SHP77 treated with DMSO at 0.1 percent for 48 hours (cell line): ENCODE measurements around the gene ATP2C1.

Source experiments
- DNase-seq: peaks from one replicate; lab custom pipeline; 2025; lab: John Stamatoyannopoulos, UW

The ATP2C1 gene

DNA sequence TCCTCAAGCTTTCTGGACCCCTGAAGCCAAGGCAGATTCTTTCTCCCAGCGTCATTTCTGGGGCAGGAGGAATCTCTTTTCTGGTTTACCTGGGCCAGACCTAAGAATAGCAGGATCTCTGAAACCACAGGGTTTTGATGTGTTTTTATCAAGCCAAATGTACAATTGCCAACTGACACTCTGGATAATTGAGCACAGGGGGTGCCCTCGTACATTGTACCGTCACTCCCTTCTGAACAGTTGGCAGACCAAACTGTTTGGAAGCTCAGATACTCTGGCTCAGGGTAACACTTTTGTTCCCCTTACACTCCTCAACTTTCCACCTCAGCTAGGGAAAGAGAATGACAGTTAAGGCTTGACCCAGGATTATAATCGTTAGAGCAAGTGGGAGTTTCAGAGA, 82.8 kb downstream of the ATP2C1 start:
- no peak for DNase-seq

- DNase-seq, result no peak
These were observed 85.2 kb downstream of the ATP2C1 start for GRCh38 chr3:130979117-130979516.

DNA sequence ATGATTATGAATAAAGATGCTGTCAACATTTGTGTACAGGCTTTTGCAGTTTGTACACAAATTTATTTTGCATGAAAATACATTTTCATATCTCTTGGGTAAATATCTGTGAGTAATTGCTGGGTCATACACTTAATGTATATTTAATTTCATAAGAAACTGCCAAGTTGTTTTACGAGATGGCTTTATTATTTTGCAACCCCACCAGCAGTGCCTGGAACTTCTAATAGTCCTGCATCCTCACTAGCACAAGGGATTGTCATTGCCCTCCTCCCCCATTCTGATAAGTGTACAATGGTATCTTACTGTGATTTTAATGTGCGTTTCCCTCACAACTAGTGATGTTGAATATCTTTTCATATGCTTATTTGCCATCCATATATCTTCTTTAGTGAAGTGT, 87.6 kb downstream of the ATP2C1 start:
- DNase-seq, result no peak

- DNase-seq, result no peak
These were observed 96.4 kb downstream of the ATP2C1 start for GRCh38 chr3:130990282-130990681.

GRCh38 chr3:130991126-130991525, 97.2 kb downstream of the ATP2C1 start:
- no peak for DNase-seq

DNA sequence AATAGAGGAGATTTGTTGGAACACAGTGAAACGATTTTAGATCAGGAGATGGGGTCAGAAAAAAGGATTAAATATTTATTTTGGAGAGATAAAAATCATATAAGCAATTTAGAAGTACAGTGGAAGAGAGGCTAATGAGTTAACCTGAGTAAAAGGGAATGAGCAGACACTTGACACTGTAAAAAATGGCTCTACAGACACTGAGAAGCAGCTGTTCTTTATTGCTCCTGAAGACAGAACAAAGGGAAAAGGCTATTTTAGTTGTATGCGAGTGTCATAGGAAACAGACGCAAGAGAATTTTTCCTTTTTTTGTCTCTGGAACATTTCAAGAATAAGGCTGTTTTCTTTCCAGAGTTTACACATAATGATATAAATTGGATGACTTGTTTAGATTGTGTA, 98.5 kb downstream of the ATP2C1 start:
- peak; percentile 43 for DNase-seq

GRCh38 chr3:130997289-130997688, 103.4 kb downstream of the ATP2C1 start:
- DNase-seq, result no peak

DNA sequence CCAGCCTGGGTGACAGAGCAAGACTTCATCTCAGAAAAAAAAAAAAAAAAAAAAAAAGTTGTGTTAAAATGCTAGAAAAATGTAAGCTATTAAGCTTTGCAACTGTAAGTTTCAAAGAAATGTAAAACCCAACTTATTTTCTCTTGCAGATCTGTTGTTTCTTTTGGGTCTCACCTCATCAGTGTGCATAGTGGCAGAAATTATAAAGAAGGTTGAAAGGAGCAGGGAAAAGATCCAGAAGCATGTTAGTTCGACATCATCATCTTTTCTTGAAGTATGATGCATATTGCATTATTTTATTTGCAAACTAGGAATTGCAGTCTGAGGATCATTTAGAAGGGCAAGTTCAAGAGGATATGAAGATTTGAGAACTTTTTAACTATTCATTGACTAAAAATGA, 107.2 kb downstream of the ATP2C1 start:
- DNase-seq, result no peak

GRCh38 chr3:131004603-131005002, 110.7 kb downstream of the ATP2C1 start:
- DNase-seq, result no peak

GRCh38 chr3:131007256-131007655, 113.4 kb downstream of the ATP2C1 start:
- DNase-seq, result no peak

GRCh38 chr3:131007782-131008181, 113.9 kb downstream of the ATP2C1 start:
- no peak for DNase-seq

GRCh38 chr3:131008326-131008725, 114.4 kb downstream of the ATP2C1 start:
- no peak for DNase-seq

DNA sequence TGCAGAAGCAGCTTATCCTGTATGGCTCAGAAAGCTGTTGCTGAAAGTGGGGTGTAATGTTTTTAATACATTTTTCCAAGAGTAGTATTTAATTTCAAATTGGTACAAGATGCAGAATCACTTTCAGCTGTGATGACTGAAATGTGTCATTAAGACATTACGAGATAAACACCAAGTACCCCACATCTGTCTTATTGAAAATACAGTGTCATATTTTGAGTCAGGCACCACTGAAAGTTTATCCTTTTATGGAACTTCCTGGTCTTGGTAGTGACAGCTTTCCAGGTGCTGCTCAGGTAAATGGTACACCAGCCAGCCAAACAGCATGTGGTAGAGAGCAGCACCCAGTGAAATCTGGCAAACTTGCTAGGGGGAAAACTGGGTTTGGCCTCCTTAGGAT, 115.8 kb downstream of the ATP2C1 start:
- DNase-seq, result no peak

DNA sequence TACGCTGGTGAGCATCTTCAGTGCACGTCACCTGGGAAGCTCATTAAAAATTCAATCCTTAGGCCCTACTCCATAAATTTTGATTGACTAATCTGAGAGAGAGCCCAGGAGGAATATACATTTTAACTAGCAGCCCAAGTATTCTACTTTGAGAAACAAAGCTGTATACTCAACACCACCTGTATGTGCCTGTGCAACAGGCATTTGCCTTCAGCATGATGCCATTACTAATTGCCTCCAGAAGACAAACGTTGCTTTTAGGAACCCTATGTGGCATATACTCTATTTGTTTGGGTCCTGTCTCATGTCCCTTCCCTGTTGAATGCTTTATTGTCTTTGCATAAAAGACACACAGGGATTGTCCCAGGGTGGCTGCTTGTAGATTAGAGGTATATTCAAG, 125.1 kb downstream of the ATP2C1 start:
- DNase-seq, result no peak

- no peak for DNase-seq
These were observed 126.3 kb downstream of the ATP2C1 start for GRCh38 chr3:131020122-131020693.

- no peak for DNase-seq
These were observed 131.7 kb downstream of the ATP2C1 start for GRCh38 chr3:131025539-131025938.

DNA sequence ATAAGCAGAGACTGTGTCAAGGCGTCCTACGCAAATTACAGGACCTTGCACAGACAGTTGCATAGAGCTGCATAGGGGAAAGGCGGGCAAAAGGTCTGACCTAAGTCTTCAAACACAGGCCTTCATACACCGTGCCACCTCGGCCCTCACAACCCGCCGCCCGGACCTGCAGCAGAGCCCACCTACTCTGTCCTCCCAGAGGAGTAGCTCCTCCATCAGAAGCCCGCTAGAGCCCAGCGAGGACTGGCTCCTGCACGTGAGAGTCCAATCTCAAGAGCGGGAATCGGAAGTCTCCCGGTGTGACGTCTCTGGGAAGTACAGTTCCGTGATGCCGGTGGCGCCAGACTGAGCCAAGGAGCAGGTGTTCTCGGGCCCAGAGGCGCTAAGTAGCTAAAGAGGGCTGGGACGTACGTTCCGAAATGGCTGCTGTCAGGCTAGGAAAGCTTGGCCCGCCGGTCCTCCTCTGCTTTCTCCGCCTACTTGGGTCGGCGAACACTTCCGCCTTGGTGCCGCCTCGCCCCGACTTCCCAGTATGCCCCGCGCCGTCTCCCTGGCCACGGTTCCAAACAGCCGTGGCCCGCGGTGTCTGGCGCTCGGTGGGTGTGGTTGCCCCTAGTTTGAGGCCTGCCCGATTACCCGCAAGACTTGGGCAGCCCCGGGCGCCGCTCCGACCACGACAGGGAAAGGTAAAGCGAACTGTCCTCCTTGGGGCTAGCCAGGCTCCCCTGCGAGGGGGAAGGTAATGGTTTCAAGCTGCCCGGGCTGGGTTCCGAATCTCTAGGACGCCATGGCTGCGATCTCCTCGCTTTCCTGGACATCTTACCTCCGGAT, 132.7 kb downstream of the ATP2C1 start, which contains the start of the genes ASTE1 and NEK11:
TSS of gene ASTE1 (minus strand) at position 505 of the 831 bp plus-strand sequence. CDS start 1,519 bp downstream, outside the sequence.
TSS of gene NEK11 (plus strand) at position 557 of the 831 bp plus-strand sequence. CDS start 2,832 bp downstream, outside the sequence.
- DNase-seq, result peak; percentile 78

DNA sequence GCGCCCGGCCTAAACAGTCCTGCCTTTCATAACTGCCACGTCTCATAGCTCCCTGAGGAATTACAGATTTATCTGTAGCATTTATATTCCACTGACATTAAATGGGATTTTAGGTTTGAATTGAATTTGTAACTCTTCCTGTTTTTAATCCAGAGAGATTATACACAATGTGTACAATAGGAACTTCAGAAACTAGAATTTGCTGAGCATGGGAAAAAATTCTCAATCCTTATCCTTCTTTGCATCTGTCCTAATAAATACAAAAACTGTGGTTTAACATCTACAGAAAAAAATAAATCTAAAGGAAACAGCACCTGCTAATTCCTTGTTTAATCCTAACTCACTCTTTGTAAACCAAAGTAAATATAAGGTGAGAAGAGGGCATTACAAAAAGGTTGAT, 135.0 kb downstream of the ATP2C1 start:
- no peak for DNase-seq

GRCh38 chr3:131031660-131032059, 137.8 kb downstream of the ATP2C1 start:
- no peak for DNase-seq

DNA sequence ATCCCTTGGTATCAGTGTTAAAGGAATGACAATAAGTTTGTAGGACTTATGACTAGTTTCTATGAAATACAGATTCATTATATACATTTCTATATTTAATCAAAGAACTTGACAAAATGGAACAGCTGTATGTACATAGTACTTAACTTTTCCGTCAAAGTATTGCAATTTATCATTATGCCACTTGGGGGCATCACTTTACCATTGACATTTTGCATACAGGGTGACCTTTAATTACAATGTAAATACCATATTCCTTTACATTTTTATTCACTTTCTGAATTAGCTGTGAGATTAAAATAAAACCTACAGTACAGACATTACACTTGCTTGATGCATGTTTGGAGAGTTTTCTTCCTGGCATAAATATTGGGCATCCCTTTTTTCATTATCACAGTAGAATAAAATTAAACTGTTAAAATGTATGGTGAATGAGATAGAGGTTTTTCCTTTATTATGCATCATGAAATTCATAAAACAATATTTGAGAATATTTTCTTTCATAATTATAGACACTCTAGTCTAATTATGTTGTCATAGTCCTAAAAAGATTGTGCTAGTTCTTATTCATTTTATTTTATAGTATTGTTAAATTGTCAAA, 139.7 kb downstream of the ATP2C1 start:
- DNase-seq, result peak; percentile 11

- no peak for DNase-seq
These were observed 142.4 kb downstream of the ATP2C1 start for GRCh38 chr3:131036200-131036816.

- no peak for DNase-seq
These were observed 143.1 kb downstream of the ATP2C1 start for GRCh38 chr3:131036986-131037385.

DNA sequence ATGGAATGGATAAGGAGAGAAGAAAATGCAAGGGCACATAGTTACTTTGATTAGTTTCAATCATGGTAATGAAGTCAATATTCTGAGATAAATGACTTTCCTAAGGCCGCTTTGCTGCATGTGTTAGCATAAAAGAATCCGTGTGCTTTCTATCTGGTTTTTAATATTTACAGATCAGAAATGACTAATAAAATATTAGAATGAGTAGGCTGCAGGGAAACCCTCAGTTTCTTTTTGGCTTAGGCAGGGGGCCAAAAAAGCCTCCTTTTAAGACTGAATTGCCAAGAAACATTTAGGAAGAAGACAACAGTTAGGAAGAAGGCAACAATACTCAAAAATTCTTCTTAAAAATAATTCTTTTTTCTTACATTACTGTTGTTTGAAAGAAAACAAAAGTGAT, 144.4 kb downstream of the ATP2C1 start:
- no peak for DNase-seq
